GM18519 (cell line): Measurements from ENCODE around the gene SLC28A1.
"Not testable (repeated sequence)": the region's sequence is repeated elsewhere in the genome, so short reads cannot be mapped to it uniquely, and the experiment has no call there.

Source experiments
- ATAC-seq: cut with Tn5 transposase; IDR thresholded peaks from one replicate; pipeline ENCODE4 v1.9.1; 2021; ENCODE audit warnings: mild to moderate bottlenecking, moderate library complexity; ENCODE audit not compliant: unreplicated experiment, low FRiP score

The SLC28A1 gene

DNA sequence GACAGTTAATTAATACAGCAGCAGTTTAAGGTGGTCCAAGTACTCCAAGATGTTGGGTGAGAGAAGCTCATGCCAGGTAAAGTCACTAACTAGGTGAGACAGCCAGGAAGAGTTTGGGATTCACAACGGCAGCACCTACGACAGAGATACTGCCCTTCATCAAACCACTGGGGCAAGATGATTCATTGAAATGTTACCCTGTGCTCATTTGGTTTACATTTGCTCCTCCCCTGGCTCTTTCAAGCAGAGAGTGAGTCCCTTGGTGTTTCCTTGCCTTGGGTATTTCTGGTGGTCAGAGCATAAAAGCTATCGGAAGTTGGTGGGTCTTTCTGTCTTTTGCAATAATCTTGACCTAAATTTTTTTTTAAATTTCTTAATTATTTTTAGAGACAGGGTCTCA, 77.2 kb downstream of the SLC28A1 start:
- ATAC-seq: no peak

DNA sequence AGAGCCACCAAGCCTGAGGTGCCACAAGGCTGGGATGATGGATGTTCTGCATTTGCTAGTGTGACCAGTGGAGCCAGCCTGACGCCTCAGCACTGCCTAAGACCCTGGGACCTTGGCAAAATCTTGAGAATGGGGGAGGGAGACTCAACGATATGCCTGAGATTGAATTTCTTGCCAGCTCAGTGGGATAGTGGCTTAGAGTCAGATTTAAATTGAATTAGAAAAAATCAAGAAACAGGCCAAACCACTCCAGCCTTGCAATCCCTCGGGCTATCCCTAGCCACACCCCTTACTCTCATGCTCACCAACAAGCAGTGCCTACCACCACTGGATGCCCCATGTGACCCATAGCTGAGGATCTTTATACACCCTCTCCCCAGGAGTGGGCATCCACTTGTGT, 78.5 kb downstream of the SLC28A1 start:
- no peak for ATAC-seq

DNA sequence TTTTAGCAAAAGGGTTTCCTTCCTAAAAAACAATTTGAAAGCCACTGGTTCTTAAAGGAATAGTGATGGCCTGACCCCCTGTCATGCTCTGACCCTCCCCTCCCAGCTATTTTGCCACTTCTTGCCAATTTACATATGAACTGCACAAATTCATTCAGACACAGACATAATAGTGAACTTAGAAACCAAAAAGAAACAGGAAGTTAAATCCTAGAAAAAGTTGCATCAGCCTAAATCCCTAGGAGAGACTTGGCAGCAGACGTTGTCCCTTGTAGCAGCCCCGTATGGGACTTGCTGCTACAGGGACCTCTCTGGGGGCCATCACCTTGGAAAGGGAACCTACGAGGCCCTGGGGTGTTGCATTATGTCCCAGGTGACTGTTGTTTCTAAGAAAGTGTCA, 82.9 kb downstream of the SLC28A1 start:
- ATAC-seq: no peak

DNA sequence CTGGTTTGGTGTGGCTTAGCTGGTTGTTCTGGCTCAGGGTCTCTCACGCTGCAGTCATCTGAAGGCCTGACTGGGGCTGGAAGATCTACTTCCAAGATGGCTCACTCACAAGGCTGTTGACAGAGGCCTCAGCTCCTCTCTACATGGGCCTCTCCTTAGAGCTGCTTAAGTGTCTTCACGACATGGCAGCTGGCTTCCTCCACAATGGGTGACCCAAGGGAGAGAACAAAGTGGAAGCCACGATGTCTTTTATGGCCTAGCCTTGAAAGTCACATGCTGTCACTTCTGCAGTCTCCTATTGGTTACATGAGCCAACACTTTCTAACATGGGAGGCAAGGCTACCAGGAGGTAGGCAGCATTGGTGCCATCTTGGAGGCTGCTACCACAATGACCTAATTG, 83.8 kb downstream of the SLC28A1 start:
- ATAC-seq: no peak

DNA sequence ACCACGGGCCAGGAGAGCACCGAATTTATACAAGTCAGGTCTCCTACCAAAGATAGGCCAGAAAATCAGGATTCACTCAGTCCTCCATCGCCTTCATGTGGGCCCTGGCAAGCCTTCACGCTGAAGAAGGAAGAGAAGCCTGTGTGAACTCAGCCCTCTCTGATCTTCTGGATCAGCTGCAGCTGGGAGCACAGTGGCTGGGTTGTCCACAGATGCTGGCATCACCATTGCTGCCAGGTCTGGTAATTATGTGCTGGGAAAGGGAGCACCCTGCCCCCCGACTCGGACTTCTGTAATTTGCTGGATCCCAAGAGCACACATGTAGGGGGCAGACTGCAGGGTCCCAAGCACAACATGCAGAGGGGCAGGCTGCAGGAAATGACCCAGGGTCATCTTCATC, 84.8 kb downstream of the SLC28A1 start:
- ATAC-seq: no peak

DNA sequence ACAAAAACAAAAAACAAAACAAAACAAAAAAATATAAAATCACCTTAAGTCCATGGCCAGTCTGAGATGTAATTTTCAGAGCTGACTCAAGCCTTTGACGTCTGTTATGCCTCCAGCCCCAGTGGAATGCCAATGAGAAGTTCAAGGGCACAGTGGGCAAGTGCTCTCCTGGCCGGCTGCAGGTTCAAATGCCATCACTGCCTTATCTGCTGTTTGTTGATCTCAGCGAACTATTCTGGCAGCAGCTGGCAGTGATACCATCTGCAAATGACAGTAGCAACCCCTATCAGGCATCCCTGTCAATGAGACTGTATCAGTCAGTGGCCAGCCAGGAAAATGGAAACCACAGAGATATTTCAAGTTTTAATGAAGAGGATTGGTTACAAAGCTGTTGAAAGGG, 86.4 kb downstream of the SLC28A1 start:
- ATAC-seq: no peak

DNA sequence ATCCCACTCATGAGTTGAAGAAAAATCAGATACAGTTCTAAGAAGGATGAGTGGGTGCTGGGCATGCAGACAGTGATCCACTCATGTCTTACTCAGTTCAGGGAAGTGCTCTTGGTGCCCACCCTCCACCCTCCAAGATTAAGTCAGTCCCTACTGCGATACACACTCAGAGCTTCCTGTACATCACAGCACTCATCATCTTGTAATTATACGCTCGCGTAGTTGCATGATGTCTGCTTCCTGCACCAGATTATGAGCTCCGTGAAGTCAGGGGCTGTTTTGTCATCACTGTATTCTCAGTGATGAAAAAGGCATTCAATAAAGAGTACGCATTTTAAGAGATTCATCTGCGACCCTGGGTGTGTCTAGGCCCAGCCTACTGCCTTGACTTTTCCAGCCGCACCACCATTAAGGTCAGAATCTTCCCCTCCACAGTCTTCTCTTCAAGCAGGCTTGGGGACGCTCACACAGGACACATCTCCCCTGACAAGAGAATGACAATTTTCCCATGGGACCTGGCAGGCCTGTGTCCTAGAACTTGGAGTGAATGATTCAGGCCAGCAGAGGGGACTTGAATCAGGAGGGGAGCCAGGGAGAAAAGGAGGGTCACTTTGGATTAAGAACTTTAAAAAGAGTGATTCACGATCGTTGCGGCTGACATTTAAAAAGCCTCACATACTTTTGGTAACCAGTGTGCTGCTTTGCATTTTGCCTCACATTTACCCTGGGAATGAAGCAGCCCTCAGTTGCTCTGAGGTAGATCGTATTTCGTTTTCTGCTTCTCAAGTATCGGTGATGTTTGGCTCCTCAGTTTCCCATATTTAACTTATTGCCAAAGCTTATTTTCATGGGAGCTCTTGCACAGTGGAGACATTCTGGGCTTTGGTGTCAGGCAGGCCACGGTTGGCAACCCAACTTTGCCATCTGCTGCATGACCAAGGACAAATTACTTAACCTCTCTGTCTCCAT, 89.3 kb downstream of the SLC28A1 start:
- no peak for ATAC-seq

DNA sequence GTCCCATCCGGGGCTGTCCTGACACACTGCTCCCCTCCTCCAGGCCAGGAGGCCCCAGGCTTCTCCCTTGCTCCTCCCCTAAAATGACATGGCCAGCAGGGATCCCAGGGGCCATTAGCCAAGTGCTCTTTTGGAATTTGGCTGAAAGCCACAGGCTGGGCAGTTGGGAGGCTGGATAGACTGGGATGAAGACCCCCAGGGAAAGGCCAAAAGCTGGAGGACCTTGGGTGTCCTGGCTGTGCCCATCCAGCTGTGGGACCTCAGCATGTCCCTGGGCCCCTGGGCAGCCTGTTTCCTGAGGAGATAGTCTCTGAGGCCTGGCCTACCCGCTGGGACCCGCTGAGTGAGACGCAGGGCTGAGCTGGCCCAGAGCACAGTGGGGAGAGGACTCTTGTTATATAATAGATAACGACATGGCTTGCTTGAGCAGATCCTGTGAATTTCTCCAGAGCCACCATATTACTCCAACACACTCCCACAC, 91.4 kb downstream of the SLC28A1 start:
- no peak for ATAC-seq

DNA sequence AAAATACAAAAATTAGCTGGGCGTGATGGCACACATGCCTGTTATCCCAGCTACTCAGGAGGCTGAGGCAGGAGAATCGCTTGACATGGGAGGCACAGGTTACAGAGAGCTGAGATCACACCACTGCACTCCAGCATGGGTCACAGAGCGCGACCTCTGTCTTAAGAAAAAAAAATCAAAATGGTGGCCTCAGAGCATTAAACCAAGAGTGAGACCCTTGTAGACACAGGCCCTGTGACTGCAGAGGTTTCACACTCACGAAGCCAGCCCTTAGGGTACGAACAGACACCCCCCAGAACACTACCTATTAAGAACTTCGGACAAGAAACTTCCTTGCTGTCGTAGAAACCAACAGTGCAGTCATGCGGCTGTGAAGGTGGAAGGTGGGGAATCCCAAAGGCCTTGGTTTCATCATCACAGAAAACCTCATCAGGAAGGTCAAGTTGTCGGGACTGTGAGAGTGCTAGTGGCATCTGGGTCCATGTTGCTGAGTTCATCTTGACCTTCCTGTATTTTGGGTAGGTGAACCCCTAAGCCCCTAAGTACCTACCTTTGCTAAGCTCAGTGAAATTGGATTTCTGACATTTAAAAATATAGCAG, 92.4 kb downstream of the SLC28A1 start:
- ATAC-seq: no peak

DNA sequence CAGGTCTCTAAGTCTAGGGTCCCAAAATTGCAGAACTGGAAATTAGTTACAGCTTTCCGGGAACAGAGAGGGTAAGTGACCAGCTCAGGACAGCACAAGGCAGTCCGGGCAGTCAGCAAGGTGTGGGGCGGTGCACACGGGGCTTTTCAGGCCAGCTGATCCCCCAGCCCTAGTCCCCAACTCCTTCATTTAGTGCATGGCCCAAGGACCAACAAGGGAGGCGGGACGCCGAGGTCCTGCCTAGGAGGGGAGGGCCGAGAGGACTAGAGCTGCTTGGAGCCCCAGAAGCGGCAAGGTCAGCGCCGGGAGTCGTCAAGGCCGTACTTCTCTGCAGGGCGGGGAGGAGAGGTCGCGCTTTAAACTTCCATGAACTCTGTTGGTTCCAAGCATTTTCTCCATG, 95.2 kb downstream of the SLC28A1 start:
- ATAC-seq: no peak

DNA sequence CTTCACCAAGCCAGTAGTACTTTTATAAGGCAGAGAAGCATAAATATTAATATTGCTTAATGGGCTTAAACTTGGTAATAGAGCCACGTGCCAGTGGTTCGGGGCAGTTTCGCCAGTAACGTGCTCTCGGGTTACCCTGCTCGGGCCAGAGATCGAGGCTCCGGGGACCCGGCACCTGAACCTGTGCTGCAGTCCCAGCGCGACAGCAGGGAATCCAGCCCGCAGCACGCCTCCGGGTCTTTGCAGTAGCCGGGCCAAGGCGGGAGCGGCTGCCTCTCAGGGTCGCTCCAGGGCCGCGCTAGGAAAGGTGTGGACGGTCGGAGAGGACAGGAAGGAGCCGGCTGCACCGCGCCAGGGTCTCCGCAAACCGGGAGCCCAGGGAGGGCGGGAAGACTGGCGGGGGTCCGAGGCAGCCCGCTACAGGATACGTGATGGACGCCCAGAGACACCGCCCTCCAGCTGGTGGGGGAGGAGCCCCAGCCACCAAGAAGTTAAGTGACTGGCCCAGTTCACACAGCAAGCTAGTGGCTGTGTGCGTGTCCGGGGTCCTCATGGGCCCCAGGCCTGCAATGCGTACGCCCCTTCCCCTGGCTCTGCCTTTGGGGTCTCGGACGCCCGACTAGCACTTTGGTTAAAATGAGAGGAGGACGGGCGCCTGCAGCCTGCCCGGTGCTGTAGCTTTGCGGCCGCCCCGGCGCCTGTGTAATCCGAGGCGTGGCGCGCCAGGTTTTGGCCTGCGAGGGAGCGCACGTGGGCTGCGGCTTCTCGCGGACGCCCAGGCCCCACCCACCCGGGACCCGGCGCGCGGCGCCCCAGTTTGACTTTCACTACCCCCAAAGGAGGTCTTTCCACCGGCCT, 96.0 kb downstream of the SLC28A1 start:
- ATAC-seq: peak; percentile 42

DNA sequence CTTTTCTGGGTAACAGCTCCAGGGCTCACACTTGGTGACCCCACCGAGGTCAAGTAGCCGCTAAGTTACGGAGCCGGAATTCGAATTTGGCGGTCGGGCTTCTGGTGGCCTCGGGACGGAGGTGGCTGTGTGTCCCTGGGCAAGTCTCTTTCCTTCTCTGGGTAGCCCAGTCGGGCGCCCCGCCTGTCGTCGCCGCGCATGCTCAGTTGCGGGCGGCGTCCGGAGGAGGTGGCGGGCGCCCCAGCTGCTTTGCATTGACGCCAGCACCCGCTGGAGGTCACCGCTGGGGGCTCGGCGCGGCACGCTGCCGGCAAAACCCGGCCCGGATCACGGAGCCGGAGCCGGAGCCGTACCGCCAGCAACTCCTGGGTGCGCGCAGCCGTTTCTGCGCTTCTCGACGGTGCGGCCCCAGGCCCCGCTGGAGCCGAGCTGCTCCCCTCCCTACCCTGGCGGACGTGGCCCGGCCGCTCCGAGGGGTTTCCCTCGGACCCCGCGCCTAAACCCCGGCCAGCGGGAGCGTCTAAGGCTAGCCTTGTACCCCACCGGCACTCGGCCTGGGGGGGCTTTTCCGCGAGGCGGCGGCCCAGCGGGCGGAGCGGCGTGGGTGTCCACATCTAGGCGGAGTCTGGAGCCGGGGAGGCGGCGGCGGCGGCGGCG, 96.7 kb downstream of the SLC28A1 start:
- ATAC-seq: peak; percentile 54

DNA sequence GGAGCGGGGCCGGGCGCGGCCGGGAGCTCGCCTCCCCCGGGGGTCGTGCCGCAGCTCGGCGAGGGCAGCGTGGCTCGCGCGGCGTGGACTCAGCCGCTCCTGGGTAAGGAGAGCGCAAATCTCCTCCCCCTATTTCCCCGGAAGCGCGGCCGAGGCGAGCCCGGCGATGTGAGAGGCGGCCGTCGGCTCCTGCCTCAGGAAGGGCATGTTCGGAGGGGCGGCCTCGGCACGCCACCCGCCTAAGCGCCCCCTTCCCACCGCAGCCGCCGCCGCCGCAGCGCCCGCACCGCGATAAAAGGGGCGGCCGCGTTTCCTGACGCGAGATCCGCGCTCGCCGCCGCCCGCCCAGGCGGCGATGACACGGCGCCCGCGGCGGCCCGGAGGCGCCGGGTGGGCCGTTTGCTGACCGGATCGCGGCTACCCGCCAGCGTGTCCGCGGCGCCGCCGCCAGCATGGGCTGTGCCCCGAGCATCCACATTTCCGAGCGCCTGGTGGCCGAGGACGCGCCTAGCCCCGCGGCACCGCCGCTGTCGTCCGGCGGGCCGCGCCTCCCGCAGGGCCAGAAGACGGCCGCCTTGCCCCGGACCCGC, 97.3 kb downstream of the SLC28A1 start, which contains the start of gene PDE8A:
Gene PDE8A (plus strand): TSS at position 146 of the 590 bp plus-strand sequence. CDS start 307 bp downstream, at position 453.
- peak; percentile 9 for ATAC-seq

DNA sequence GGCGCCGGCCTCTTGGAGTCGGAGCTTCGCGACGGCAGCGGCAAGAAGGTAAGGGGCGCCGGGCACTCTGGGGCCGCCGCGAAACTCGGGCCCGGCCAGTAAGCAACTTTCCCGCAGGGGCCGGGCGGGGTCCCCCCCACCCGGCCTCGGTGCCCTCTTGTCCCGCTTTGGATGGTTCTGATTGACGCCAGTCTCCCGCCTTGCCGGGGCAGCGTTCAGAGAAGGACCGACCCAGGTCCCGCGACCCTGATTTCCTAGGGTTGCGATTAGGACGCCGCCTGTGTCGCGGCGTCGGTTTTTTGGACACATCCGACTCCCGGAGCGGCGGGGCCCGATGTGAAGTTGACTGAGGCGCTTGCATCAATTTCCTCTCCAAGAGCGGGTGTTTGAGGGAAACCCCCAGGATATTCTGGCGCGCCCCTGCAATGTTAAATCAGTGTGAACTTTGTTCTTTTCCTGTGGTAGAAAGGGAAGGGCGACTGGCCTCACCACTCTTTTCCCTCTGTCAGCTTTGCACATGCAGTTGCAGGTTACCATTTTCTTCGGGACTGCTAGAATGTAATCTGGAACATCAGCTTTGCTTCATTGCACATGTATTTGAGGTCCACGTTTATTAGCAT, 97.9 kb downstream of the SLC28A1 start:
- ATAC-seq: no peak

DNA sequence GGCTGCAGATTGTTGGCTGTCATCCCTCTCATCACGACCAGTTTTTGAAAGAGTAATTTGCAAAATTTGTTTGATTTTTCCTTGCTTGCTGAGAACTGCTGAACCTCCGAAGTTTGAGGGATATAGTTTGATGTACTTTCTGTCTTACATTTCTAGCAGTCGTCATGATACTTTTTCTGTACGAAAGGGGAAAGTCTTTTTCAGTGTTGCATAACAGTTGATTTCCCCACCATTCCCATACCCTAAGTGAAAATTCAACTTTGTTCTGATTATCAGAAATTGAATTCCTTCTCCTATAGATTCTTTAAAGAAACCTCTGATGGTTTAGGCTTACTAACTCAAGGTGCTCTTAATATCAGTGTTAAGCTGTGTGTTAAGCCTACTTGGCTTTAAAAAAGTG, 98.8 kb downstream of the SLC28A1 start:
- no peak for ATAC-seq

DNA sequence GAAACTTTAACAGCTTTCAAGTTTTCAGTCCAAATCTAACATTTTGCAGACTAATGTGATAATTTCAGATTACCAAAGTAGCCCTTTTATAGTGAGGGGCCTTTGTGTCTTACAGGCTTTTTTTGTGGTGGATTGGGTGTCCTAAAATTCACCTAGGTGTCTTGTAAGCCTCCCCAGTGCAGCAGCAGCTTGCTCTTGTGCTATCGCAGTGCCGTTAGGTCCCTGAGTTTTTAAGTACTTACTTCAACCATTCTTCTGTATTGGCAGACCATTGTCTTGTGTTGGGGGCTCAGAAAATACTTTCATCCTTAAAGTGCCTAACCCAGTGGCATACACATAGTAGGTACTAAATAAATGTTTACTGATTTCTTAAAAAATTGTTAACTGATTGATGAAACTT, 99.2 kb downstream of the SLC28A1 start:
- ATAC-seq: no peak

DNA sequence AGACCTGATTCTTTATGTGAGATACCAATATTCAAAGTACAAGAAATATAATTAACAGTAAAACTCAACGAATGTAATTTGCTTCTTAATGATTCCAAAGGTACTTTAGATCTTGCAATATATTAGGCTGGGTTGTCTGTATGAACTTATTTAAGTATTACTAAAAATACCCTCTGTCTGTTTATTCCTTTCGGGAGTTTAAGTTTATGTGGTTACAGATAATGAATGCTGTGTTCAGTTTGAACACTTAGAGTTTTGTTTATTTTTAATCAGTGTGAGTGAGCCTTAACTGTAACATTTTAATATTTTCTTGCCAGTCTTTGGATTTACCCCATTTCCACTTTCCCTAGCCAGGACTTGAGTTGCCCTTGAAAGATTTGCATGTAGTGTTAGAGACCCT, 100.7 kb downstream of the SLC28A1 start:
- ATAC-seq: no peak

DNA sequence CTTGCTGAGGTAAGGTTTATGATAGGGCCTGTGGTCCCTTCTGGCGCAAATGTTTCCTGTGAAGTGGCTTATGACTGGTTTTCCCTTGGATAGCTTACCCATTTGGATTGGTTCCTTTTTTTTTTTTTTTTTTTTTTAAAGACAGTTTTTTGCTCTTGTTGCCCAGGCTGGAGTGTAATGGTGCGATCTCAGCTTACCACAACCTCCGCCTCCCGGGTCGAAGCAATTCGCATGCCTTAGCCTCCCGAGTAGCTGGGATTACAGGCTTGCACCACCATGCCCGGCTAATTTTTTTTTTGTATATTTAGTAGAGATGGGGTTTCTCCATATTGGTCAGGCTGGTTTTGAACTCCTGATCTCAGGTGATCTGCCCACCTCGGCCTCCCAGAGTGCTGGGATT, 102.9 kb downstream of the SLC28A1 start:
- not testable (repeated sequence) for ATAC-seq

DNA sequence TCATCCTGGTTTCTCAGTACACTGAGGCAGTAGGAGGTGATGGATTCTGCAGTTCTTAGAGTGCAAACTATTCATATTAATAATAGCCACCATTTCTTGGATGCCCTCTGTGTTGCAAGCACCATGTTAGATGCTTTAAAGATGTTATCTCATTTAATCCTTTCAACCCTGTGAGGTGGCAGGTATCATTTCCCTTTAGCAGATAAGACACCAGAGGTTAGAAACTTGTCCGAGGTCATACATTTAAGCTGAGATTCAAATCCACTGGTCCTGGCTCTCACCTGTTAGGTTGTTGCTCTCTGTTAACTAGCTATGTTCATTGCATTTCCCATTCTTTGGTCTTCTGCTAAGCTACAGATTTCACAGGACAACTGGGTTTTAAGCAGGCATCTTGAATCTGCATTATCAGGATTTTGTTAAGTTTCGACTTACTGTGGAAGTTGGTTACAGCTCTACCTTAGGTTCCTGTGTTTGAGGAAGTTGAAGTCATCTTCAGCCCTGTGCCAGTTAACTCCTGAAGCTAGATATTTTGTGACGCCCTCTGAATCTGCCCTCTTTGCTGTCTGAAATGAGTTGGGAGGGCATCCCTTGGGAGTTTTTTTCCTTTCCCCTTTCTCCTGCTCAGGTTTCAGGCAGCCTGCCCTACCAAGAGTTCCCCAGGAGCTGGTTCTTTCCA, 103.6 kb downstream of the SLC28A1 start:
- no peak for ATAC-seq
